ENCODE results near the gene ATF4.

Gene ATF4

GRCh38 chr22:39534092-39534506 lies 13.7 kb downstream of the ATF4 start:
- Histone ChIP-seq H3K9ac (ENCODE audit: low read length) (peak overlapping the region; percentile 42), H3K9me3 (ENCODE audit: control insufficient read depth, low read length) (no peaks in the 10 kb centered on the region), H3K36me3 (ENCODE audit: control insufficient read depth, insufficient read depth, low read length, severe bottlenecking) (peaks cover 12% of the 10 kb centered on the region), H3K27me3 (replicated peaks; ENCODE audit: control insufficient read depth, insufficient read depth, low read length) (peaks cover 7% of the 10 kb centered on the region), H3K4me1 (ENCODE audit: control insufficient read depth, insufficient read depth, low read length) (peaks cover 34% of the 10 kb centered on the region), H3K4me3 (ENCODE audit: low read length) (no peak overlapping the region)
- no peak for DNase-seq (ENCODE audit: low read depth)

GRCh38 chr22:39534591-39535356 lies 14.4 kb downstream of the ATF4 start:
- Histone ChIP-seq H3K27me3 (replicated peaks; ENCODE audit: control insufficient read depth, insufficient read depth, low read length) (peaks cover 10% of the 10 kb centered on the region), H3K9ac (ENCODE audit: low read length) (peak overlapping the region; percentile 42), H3K36me3 (ENCODE audit: control insufficient read depth, insufficient read depth, low read length, severe bottlenecking) (peaks cover 6% of the 10 kb centered on the region), H3K4me1 (ENCODE audit: control insufficient read depth, insufficient read depth, low read length) (peaks cover 28% of the 10 kb centered on the region), H3K4me3 (ENCODE audit: low read length) (no peak overlapping the region), H3K9me3 (ENCODE audit: control insufficient read depth, low read length) (no peaks in the 10 kb centered on the region)
- peak; percentile 91 for DNase-seq (ENCODE audit: low read depth)

GRCh38 chr22:39535357-39535725 lies 15.0 kb downstream of the ATF4 start:
- Histone ChIP-seq H3K4me1 (ENCODE audit: control insufficient read depth, insufficient read depth, low read length) (peaks cover 22% of the 10 kb centered on the region), H3K9me3 (ENCODE audit: control insufficient read depth, low read length) (no peaks in the 10 kb centered on the region), H3K27me3 (replicated peaks; ENCODE audit: control insufficient read depth, insufficient read depth, low read length) (peaks cover 16% of the 10 kb centered on the region), H3K36me3 (ENCODE audit: control insufficient read depth, insufficient read depth, low read length, severe bottlenecking) (peaks cover under 1% of the 10 kb centered on the region), H3K4me3 (ENCODE audit: low read length) (no peak overlapping the region), H3K9ac (ENCODE audit: low read length) (no peak overlapping the region)
- DNase-seq (ENCODE audit: low read depth), result no peak

GRCh38 chr22:39535831-39536449 lies 15.6 kb downstream of the ATF4 start:
- H3K4me3 ChIP-seq (ENCODE audit: low read length), result no peak overlapping the region
- no peaks in the 10 kb centered on the region for H3K36me3 ChIP-seq (ENCODE audit: control insufficient read depth, insufficient read depth, low read length, severe bottlenecking)
- peaks cover 16% of the 10 kb centered on the region for H3K4me1 ChIP-seq (ENCODE audit: control insufficient read depth, insufficient read depth, low read length)
- no peak for DNase-seq (ENCODE audit: low read depth)
- no peaks in the 10 kb centered on the region for H3K9me3 ChIP-seq (ENCODE audit: control insufficient read depth, low read length)
- H3K27me3 ChIP-seq (replicated peaks; ENCODE audit: control insufficient read depth, insufficient read depth, low read length), result peaks cover 20% of the 10 kb centered on the region
- H3K9ac ChIP-seq (ENCODE audit: low read length), result no peak overlapping the region

GRCh38 chr22:39536711-39537110 lies 16.3 kb downstream of the ATF4 start:
- Histone ChIP-seq H3K9me3 (ENCODE audit: control insufficient read depth, low read length) (no peaks in the 10 kb centered on the region), H3K4me3 (ENCODE audit: low read length) (no peak overlapping the region), H3K36me3 (ENCODE audit: control insufficient read depth, insufficient read depth, low read length, severe bottlenecking) (no peaks in the 10 kb centered on the region), H3K4me1 (ENCODE audit: control insufficient read depth, insufficient read depth, low read length) (peaks cover 9% of the 10 kb centered on the region), H3K27me3 (replicated peaks; ENCODE audit: control insufficient read depth, insufficient read depth, low read length) (peaks cover 22% of the 10 kb centered on the region), H3K9ac (ENCODE audit: low read length) (no peak overlapping the region)
- no peak for DNase-seq (ENCODE audit: low read depth)

- DNase-seq (ENCODE audit: low read depth), result no peak
- Histone ChIP-seq H3K9ac (ENCODE audit: low read length) (no peak overlapping the region), H3K4me1 (ENCODE audit: control insufficient read depth, insufficient read depth, low read length) (peaks cover 5% of the 10 kb centered on the region), H3K27me3 (replicated peaks; ENCODE audit: control insufficient read depth, insufficient read depth, low read length) (peaks cover 30% of the 10 kb centered on the region), H3K36me3 (ENCODE audit: control insufficient read depth, insufficient read depth, low read length, severe bottlenecking) (no peaks in the 10 kb centered on the region), H3K9me3 (ENCODE audit: control insufficient read depth, low read length) (no peaks in the 10 kb centered on the region), H3K4me3 (ENCODE audit: low read length) (no peak overlapping the region)
These were observed 17.6 kb downstream of the ATF4 start for GRCh38 chr22:39537975-39538374.

- peak; percentile 67 for DNase-seq (ENCODE audit: low read depth)
These were observed 22.7 kb downstream of the ATF4 start for GRCh38 chr22:39543095-39543494.

GRCh38 chr22:39545386-39546365 lies 25.3 kb downstream of the ATF4 start:
- Histone ChIP-seq H3K36me3 (ENCODE audit: control insufficient read depth, insufficient read depth, low read length, severe bottlenecking) (no peaks in the 10 kb centered on the region), H3K4me3 (ENCODE audit: low read length) (no peak overlapping the region)
- DNase-seq (ENCODE audit: low read depth), result peak; percentile 49

More at GRCh38 chr22:39543095-39543494, 22.7 kb downstream of the ATF4 start:
- no peak overlapping the region for H3K9ac ChIP-seq (ENCODE audit: low read length)
- H3K4me3 ChIP-seq (ENCODE audit: low read length), result no peak overlapping the region
- peaks cover 53% of the 10 kb centered on the region for H3K27me3 ChIP-seq (replicated peaks; ENCODE audit: control insufficient read depth, insufficient read depth, low read length)
- H3K4me1 ChIP-seq (ENCODE audit: control insufficient read depth, insufficient read depth, low read length), result peaks cover 3% of the 10 kb centered on the region
- H3K9me3 ChIP-seq (ENCODE audit: control insufficient read depth, low read length), result no peaks in the 10 kb centered on the region
- H3K36me3 ChIP-seq (ENCODE audit: control insufficient read depth, insufficient read depth, low read length, severe bottlenecking), result no peaks in the 10 kb centered on the region

GRCh38 chr22:39546889-39547586 lies 26.7 kb downstream of the ATF4 start:
- H3K9ac ChIP-seq (ENCODE audit: low read length), result no peak overlapping the region
- no peaks in the 10 kb centered on the region for H3K9me3 ChIP-seq (ENCODE audit: control insufficient read depth, low read length)
- H3K27me3 ChIP-seq (replicated peaks; ENCODE audit: control insufficient read depth, insufficient read depth, low read length), result peaks cover 63% of the 10 kb centered on the region
- no peaks in the 10 kb centered on the region for H3K36me3 ChIP-seq (ENCODE audit: control insufficient read depth, insufficient read depth, low read length, severe bottlenecking)
- peak; percentile 50 for DNase-seq (ENCODE audit: low read depth)
- peaks cover 3% of the 10 kb centered on the region for H3K4me1 ChIP-seq (ENCODE audit: control insufficient read depth, insufficient read depth, low read length)
- no peak overlapping the region for H3K4me3 ChIP-seq (ENCODE audit: low read length)

More at GRCh38 chr22:39545386-39546365, 25.3 kb downstream of the ATF4 start:
- H3K4me1 ChIP-seq (ENCODE audit: control insufficient read depth, insufficient read depth, low read length), result peaks cover 3% of the 10 kb centered on the region
- peaks cover 59% of the 10 kb centered on the region for H3K27me3 ChIP-seq (replicated peaks; ENCODE audit: control insufficient read depth, insufficient read depth, low read length)
- H3K9ac ChIP-seq (ENCODE audit: low read length), result no peak overlapping the region
- H3K9me3 ChIP-seq (ENCODE audit: control insufficient read depth, low read length), result no peaks in the 10 kb centered on the region

GRCh38 chr22:39547587-39547947 lies 27.2 kb downstream of the ATF4 start:
- H3K27me3 ChIP-seq (replicated peaks; ENCODE audit: control insufficient read depth, insufficient read depth, low read length), result peaks cover 65% of the 10 kb centered on the region
- H3K36me3 ChIP-seq (ENCODE audit: control insufficient read depth, insufficient read depth, low read length, severe bottlenecking), result no peaks in the 10 kb centered on the region
- DNase-seq (ENCODE audit: low read depth), result no peak
- H3K9me3 ChIP-seq (ENCODE audit: control insufficient read depth, low read length), result no peaks in the 10 kb centered on the region
- peaks cover 3% of the 10 kb centered on the region for H3K4me1 ChIP-seq (ENCODE audit: control insufficient read depth, insufficient read depth, low read length)
- H3K4me3 ChIP-seq (ENCODE audit: low read length), result no peak overlapping the region
- no peak overlapping the region for H3K9ac ChIP-seq (ENCODE audit: low read length)

Data from adipocyte (in vitro differentiated cells).